GM13977 (cell line): ENCODE data around the gene PCP4L1.

Source experiments
- DNase-seq: peaks from one replicate; pipeline ENCODE4 v3.0.0; 2012; ENCODE audit warnings: low spot score
- CTCF ChIP-seq: IDR thresholded peaks from 2 replicates; pipeline ENCODE4 v1.5.1; 2012; ENCODE audit warnings: mild to moderate bottlenecking, control low read depth; ENCODE audit not compliant: insufficient read depth; ENCODE audit errors: extremely low read depth, missing control alignments
- in situ Hi-C: fragments of 300-500 bp; cut with MboI; formaldehyde crosslinking; loops from one replicate; pipeline ENCODE4 v1.12.0; 2022; ENCODE audit warnings: low sequenced_read_pairs, low pct_unique_long_range_greater_than_20kb, mixed read lengths, inconsistent platforms; ENCODE audit not compliant: unreplicated experiment

Gene PCP4L1

GRCh38 chr1:161297415-161297814, 38.9 kb downstream of the PCP4L1 start:
- DNase-seq = no peak
- in situ Hi-C loops = no loop called here
- TF ChIP-seq CTCF = no peak

- peak; percentile 68 for DNase-seq
- in situ Hi-C loops = no loop called here
Observed at GRCh38 chr1:161298116-161298515, 39.6 kb downstream of the PCP4L1 start.

GRCh38 chr1:161299347-161299746, 40.8 kb downstream of the PCP4L1 start:
- no peak for DNase-seq
- in situ Hi-C loops = no loop called here
- TF ChIP-seq CTCF = no peak

More at GRCh38 chr1:161298116-161298515, 39.6 kb downstream of the PCP4L1 start:
- no peak for TF ChIP-seq CTCF

- no peak for DNase-seq
- in situ Hi-C loops = no loop called here
Observed at GRCh38 chr1:161300478-161300877, 41.9 kb downstream of the PCP4L1 start.

GRCh38 chr1:161304927-161305866, 46.7 kb downstream of the PCP4L1 start:
- DNase-seq = no peak
- no peak for TF ChIP-seq CTCF
- in situ Hi-C loops = no loop called here

More at GRCh38 chr1:161300478-161300877, 41.9 kb downstream of the PCP4L1 start:
- no peak for TF ChIP-seq CTCF

GRCh38 chr1:161305867-161306519, 47.4 kb downstream of the PCP4L1 start:
- DNase-seq = peak; percentile 82
- peak; percentile 52 for TF ChIP-seq CTCF
- in situ Hi-C loops = no loop called here
